Measurements from ENCODE around the gene SCN3A. TPM values are rescaled to one million over a fixed set of nuclear protein-coding genes. Genes with fewer than 3 reads are reported as not detected.

SCN3A gene
- total RNA-seq, 1 donor from 2014 or later, result not detected

DNA sequence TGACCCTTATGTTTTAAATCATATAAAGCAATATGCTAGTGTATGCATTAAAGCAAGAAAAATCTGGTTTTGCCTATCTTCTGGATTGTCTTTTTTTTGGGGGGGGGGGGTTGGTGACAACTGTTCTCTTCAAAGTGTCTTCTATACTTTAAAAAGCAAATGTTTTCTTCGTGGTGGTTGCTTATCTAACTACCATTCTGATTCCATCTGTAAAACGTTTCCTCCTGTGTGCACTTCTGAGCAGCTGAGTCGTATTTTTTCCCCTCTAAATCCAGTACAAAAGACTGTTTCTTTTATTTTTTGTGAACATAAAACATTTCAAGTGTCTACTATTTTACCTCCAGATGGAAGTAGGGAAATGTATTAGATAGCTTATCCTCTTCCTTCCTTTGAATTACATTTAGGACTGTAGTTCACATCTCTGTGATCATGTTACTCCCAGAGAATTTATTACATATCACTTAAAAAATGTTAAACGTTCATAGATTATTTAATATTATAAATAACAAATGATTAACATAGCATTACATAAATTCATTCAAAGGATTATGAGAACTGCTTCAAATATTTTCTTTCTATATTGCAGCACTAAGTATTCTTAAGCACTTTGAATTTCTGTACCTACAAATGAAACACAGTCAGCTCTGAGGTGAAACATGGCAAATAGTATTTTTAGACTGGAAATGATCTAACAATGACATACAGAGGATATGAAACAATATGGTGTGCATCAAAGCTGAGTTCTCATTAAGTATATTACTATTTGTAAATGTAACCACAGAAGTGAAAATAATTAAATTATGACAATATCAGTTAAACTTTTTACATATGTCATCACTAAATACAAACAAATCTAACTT lies 56.4 kb downstream of the SCN3A start:
- FAIRE-seq, result no peak
- no peak for DNase-seq (ENCODE audit: low read depth)
- Histone ChIP-seq H3K36me3 (ENCODE audit: control insufficient read depth, insufficient read depth, low read length) (no peaks in the 10 kb centered on the region), H3K27me3 (ENCODE audit: control insufficient read depth, insufficient read depth, low read length) (peaks cover 1% of the 10 kb centered on the region), H3K4me3 (ENCODE audit: low read depth, low read length) (no peak overlapping the region)
- TF ChIP-seq, protein P1, sequence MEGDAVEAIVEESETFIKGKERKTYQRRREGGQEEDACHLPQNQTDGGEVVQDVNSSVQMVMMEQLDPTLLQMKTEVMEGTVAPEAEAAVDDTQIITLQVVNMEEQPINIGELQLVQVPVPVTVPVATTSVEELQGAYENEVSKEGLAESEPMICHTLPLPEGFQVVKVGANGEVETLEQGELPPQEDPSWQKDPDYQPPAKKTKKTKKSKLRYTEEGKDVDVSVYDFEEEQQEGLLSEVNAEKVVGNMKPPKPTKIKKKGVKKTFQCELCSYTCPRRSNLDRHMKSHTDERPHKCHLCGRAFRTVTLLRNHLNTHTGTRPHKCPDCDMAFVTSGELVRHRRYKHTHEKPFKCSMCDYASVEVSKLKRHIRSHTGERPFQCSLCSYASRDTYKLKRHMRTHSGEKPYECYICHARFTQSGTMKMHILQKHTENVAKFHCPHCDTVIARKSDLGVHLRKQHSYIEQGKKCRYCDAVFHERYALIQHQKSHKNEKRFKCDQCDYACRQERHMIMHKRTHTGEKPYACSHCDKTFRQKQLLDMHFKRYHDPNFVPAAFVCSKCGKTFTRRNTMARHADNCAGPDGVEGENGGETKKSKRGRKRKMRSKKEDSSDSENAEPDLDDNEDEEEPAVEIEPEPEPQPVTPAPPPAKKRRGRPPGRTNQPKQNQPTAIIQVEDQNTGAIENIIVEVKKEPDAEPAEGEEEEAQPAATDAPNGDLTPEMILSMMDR (IDR thresholded peaks at IDR 0.05; ENCODE audit: insufficient read depth, low read length, severe bottlenecking), result no peak

DNA sequence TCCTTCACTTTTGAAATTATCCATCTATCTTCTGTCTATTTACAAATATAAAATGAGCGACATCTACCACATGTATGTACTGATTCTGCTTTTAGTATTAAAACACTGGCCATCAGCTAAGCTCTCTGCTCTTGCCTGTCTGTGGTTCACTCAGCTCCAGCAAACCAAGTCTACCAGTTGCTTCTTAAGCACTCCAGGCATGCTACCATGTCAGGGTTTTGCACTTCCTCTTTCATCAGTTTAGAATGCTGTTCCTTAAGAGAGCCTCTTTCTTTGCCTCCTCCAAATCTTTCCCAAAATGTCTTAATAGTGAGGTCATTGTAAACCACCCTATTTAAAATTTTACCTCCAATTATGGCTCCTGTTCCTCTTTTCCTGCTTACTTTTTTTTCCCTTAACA lies 59.5 kb downstream of the SCN3A start:
- no peaks in the 10 kb centered on the region for H3K36me3 ChIP-seq (ENCODE audit: control insufficient read depth, insufficient read depth, low read length)
- no peak overlapping the region for H3K4me3 ChIP-seq (ENCODE audit: low read depth, low read length)
- TF ChIP-seq, protein P1 (IDR thresholded peaks at IDR 0.05; ENCODE audit: insufficient read depth, low read length, severe bottlenecking), result no peak
- FAIRE-seq, result no peak
- H3K27me3 ChIP-seq (ENCODE audit: control insufficient read depth, insufficient read depth, low read length), result peaks cover 1% of the 10 kb centered on the region
- no peak for DNase-seq (ENCODE audit: low read depth)

DNA sequence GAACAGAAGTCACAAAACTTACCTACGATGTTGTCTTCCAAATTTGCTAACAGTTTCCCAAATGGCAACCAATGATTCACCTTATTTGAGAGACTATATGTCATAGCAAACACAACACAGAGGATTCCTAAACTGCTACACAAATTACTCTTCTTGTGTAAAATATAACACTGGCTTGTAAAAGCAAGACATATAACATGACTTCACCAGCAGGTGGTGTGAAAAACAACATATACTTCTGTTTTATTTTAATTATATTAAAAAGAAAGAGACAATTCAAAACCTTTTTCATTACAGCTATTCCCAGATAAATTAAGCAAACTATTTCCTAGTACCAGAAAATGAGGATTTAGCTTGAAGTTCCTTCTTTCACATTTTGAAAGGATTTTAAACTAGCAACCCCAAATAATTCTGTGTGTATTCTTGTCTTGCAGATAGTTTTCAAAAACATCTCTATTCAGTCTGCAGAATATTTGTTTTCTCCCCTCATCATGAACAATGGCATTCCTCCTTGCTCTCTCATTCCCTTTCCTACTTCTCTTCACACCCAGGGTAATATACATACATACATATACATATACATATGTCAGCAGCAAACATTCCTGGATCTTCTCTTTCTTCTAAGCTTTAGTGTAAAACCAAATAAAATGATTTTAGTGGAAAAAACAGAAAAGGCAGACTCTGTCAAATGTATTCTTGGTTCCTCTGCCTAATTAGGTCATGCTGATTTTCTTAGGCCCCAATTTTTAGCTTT lies 62.1 kb downstream of the SCN3A start:
- no peaks in the 10 kb centered on the region for H3K36me3 ChIP-seq (ENCODE audit: control insufficient read depth, insufficient read depth, low read length)
- H3K4me3 ChIP-seq (ENCODE audit: low read depth, low read length), result no peak overlapping the region
- TF ChIP-seq, protein P1 (IDR thresholded peaks at IDR 0.05; ENCODE audit: insufficient read depth, low read length, severe bottlenecking), result no peak
- FAIRE-seq (no peak), DNase-seq (ENCODE audit: low read depth) (peak; percentile 13)
- peaks cover 1% of the 10 kb centered on the region for H3K27me3 ChIP-seq (ENCODE audit: control insufficient read depth, insufficient read depth, low read length)

DNA sequence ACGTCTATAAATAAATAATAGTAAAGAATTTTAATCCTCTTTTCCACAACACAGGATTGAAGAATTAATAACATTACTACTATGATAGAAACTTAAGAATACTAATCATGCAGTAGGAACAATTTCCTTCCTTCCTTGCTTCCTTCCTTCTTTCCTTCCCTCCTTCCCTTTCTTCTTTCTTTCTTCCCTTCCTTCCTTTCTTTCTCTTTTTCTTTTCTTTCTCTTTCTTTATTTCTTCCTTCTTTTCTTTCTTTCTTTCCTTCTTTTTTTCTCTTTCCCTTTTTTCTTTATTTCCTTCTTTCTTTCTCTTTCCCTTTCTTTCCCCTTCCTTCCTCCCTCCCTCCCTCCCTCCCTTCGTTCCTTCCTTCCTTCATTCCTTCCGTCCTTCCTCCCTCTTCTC lies 77.6 kb downstream of the SCN3A start:
- H3K36me3 ChIP-seq (ENCODE audit: control insufficient read depth, insufficient read depth, low read length), result no peaks in the 10 kb centered on the region
- no peaks in the 10 kb centered on the region for H3K27me3 ChIP-seq (ENCODE audit: control insufficient read depth, insufficient read depth, low read length)
- no peak for DNase-seq (ENCODE audit: low read depth)
- H3K4me3 ChIP-seq (ENCODE audit: low read depth, low read length), result no peak overlapping the region
- TF ChIP-seq, protein P1 (IDR thresholded peaks at IDR 0.05; ENCODE audit: insufficient read depth, low read length, severe bottlenecking), result no peak
- no peak for FAIRE-seq

DNA sequence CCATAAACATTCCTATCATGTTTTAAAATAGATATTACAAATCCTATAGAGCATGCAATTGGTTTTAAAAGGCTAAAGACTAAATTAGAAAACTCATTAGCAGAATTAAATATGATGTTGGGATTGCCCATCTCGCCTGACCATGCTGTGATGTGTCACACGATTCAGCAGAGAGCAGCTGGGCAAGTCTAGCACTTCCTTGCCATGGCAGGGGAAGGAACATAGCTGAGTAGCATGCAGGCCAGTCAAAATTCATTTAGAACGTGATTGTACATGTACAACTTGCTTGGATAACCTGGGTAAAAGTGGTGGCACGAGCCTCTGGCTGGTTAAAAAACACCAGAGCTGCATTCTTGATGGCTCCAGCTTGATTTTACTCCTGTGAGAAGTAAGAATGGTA lies 81.3 kb downstream of the SCN3A start:
- DNase-seq (ENCODE audit: low read depth) (peak; percentile 61), FAIRE-seq (no peak)
- H3K36me3 ChIP-seq (ENCODE audit: control insufficient read depth, insufficient read depth, low read length), result no peaks in the 10 kb centered on the region
- H3K27me3 ChIP-seq (ENCODE audit: control insufficient read depth, insufficient read depth, low read length), result no peaks in the 10 kb centered on the region
- TF ChIP-seq, protein P1 (IDR thresholded peaks at IDR 0.05; ENCODE audit: insufficient read depth, low read length, severe bottlenecking), result no peak
- no peak overlapping the region for H3K4me3 ChIP-seq (ENCODE audit: low read depth, low read length)

All from bronchial epithelial cell (primary cell).